Heart left ventricle (tissue), 13 donors: ENCODE results near the gene SH3RF3.

Source experiments
- POLR2A ChIP-seq, 2 donors: fragments of 450-650 bp; IDR thresholded peaks; one replicate each; pipeline ENCODE4 v1.6.1; 2017; ENCODE audit warnings: antibody characterized with exemption in 2 of 2, mild to moderate bottlenecking in 2 of 2, moderate library complexity in 2 of 2
- TF ChIP-seq, protein P1 (sequence below), 12 donors: fragments of 200-600 bp; sonication (generic) in 4 of 12; IDR thresholded peaks; one replicate each; pipeline versions ENCODE4 v1.5.0 to v1.8.0; 2018 to 2022; ENCODE audit warnings: antibody characterized with exemption in 12 of 12, mild to moderate bottlenecking in 5 of 12
- donor health status: ischemic (EF 13 %, LVEDD 7.1; RV severe dilation, severe dysfunction).
- donor health status: DM: no; HTN: yes; CAD: no.
- donor health status: DM: no; HTN: no; CAD: no.
- donor health status: ischemic (EF 25% LVEDD 6.9; RV normal size, moderate dysfunction).
- donor health status: ischemic (EF 25% LVEDD 5.7; RV mildly dilated, moderate dysfunction).
- donor health status: ischemic (EF 35%, LVEDD 5.7; RV mildly dilated, moderate dysfunction).
- donor health status: nonischemic (EF 11% LVEDD 7.7; RV severe dilation, severe dysfunction).
- donor health status: DM: yes; HTN: yes; CAD: no.
- donor health status: PGD.
- donor health status: ischemic (EF 29% LVEDD 5.4; RV normal size, mild dysfunction).
- donor health status: nonischemic (EF 23%, LVEDD 6.1; RV moderate dilation, normal function).

DNA sequence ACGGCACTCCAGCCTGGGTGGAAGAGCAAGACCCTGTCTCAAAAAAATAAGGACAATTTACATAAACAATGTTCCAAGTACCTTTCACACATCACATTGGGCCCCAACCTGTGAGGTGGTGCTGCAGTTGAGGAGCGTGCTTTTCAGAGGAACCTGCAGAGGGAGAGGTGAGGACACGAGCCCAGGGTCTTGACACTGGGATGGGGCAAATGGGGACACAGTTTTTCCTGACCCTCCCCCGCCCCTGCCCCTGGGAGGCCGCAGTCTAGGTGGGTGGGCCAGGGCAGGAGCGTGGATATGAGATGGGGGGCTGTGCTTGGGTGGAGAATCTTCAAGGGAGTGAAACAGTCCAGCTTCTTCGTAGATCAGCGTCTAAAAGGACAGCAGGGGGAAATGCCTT, 371.9 kb downstream of the SH3RF3 start:
- TF ChIP-seq, protein P1, sequence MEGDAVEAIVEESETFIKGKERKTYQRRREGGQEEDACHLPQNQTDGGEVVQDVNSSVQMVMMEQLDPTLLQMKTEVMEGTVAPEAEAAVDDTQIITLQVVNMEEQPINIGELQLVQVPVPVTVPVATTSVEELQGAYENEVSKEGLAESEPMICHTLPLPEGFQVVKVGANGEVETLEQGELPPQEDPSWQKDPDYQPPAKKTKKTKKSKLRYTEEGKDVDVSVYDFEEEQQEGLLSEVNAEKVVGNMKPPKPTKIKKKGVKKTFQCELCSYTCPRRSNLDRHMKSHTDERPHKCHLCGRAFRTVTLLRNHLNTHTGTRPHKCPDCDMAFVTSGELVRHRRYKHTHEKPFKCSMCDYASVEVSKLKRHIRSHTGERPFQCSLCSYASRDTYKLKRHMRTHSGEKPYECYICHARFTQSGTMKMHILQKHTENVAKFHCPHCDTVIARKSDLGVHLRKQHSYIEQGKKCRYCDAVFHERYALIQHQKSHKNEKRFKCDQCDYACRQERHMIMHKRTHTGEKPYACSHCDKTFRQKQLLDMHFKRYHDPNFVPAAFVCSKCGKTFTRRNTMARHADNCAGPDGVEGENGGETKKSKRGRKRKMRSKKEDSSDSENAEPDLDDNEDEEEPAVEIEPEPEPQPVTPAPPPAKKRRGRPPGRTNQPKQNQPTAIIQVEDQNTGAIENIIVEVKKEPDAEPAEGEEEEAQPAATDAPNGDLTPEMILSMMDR (IDR thresholded peaks at IDR 0.05), result no peak
- no peak for TF ChIP-seq POLR2A (IDR thresholded peaks at IDR 0.05)
